ENCODE measurements around the gene PLEKHG7.

The PLEKHG7 gene

GRCh38 chr12:92695056-92695455, 7.7 kb upstream of the PLEKHG7 start:
- no peak for ATAC-seq
- H3K27me3 Mint-ChIP-seq, result no peaks in the 10 kb centered on the region

GRCh38 chr12:92695577-92695976, 7.2 kb upstream of the PLEKHG7 start:
- no peak for ATAC-seq
- Mint-ChIP-seq H3K36me3 (no peaks in the 10 kb centered on the region), H3K9me3 (peaks cover 14% of the 10 kb centered on the region), H3K4me3 (no peak overlapping the region), H3K27ac (no peak overlapping the region), H3K4me1 (no peaks in the 10 kb centered on the region), H3K27me3 (no peaks in the 10 kb centered on the region)

More at GRCh38 chr12:92695056-92695455, 7.7 kb upstream of the PLEKHG7 start:
- Mint-ChIP-seq H3K27ac (no peak overlapping the region), H3K9me3 (peaks cover 14% of the 10 kb centered on the region), H3K4me1 (no peaks in the 10 kb centered on the region), H3K36me3 (no peaks in the 10 kb centered on the region), H3K4me3 (no peak overlapping the region)

- Mint-ChIP-seq H3K9me3 (peaks cover 14% of the 10 kb centered on the region), H3K36me3 (no peaks in the 10 kb centered on the region), H3K27me3 (no peaks in the 10 kb centered on the region), H3K4me1 (peaks cover under 1% of the 10 kb centered on the region), H3K27ac (no peak overlapping the region), H3K4me3 (no peak overlapping the region)
- ATAC-seq, result no peak
These were observed 6.6 kb upstream of the PLEKHG7 start for GRCh38 chr12:92696216-92696615.

- H3K36me3 Mint-ChIP-seq, result no peaks in the 10 kb centered on the region
- H3K27me3 Mint-ChIP-seq, result no peaks in the 10 kb centered on the region
- no peak overlapping the region for H3K27ac Mint-ChIP-seq
- no peak overlapping the region for H3K4me3 Mint-ChIP-seq
- ATAC-seq, result no peak
- peaks cover 14% of the 10 kb centered on the region for H3K9me3 Mint-ChIP-seq
- peaks cover 23% of the 10 kb centered on the region for H3K4me1 Mint-ChIP-seq
These were observed 4.3 kb upstream of the PLEKHG7 start for GRCh38 chr12:92698474-92698873.

GRCh38 chr12:92701441-92701840, 1.3 kb upstream of the PLEKHG7 start:
- Mint-ChIP-seq H3K27me3 (no peaks in the 10 kb centered on the region), H3K9me3 (peaks cover 11% of the 10 kb centered on the region), H3K4me1 (peaks cover 38% of the 10 kb centered on the region), H3K36me3 (no peaks in the 10 kb centered on the region), H3K4me3 (no peak overlapping the region), H3K27ac (peak overlapping the region; percentile 92)
- ATAC-seq, result no peak

GRCh38 chr12:92703786-92704185, 997 bp downstream of the PLEKHG7 start:
- no peak for ATAC-seq
- peak overlapping the region; percentile 92 for H3K27ac Mint-ChIP-seq
- peaks cover 3% of the 10 kb centered on the region for H3K9me3 Mint-ChIP-seq
- peak overlapping the region; percentile 85 for H3K4me3 Mint-ChIP-seq
- peaks cover 13% of the 10 kb centered on the region for H3K36me3 Mint-ChIP-seq
- no peaks in the 10 kb centered on the region for H3K27me3 Mint-ChIP-seq
- peaks cover 49% of the 10 kb centered on the region for H3K4me1 Mint-ChIP-seq

GRCh38 chr12:92706594-92706993, 3.8 kb downstream of the PLEKHG7 start:
- no peak for ATAC-seq
- H3K4me1 Mint-ChIP-seq, result peaks cover 57% of the 10 kb centered on the region
- no peaks in the 10 kb centered on the region for H3K27me3 Mint-ChIP-seq
- peaks cover 34% of the 10 kb centered on the region for H3K36me3 Mint-ChIP-seq
- H3K4me3 Mint-ChIP-seq, result no peak overlapping the region
- no peak overlapping the region for H3K27ac Mint-ChIP-seq
- H3K9me3 Mint-ChIP-seq, result no peaks in the 10 kb centered on the region

GRCh38 chr12:92707926-92708325, 5.1 kb downstream of the PLEKHG7 start:
- Mint-ChIP-seq H3K27me3 (no peaks in the 10 kb centered on the region), H3K4me1 (peaks cover 43% of the 10 kb centered on the region), H3K27ac (no peak overlapping the region), H3K4me3 (no peak overlapping the region), H3K36me3 (peaks cover 36% of the 10 kb centered on the region), H3K9me3 (no peaks in the 10 kb centered on the region)
- ATAC-seq, result no peak

- Mint-ChIP-seq H3K4me1 (peaks cover 5% of the 10 kb centered on the region), H3K27me3 (no peaks in the 10 kb centered on the region), H3K4me3 (no peak overlapping the region), H3K27ac (no peak overlapping the region), H3K36me3 (peaks cover 64% of the 10 kb centered on the region), H3K9me3 (no peaks in the 10 kb centered on the region)
- ATAC-seq, result no peak
These were observed 12.8 kb downstream of the PLEKHG7 start for GRCh38 chr12:92715625-92716024.

GRCh38 chr12:92717202-92717601, 14.4 kb downstream of the PLEKHG7 start:
- H3K9me3 Mint-ChIP-seq, result no peaks in the 10 kb centered on the region
- H3K4me1 Mint-ChIP-seq, result no peaks in the 10 kb centered on the region
- no peak overlapping the region for H3K27ac Mint-ChIP-seq
- H3K4me3 Mint-ChIP-seq, result no peak overlapping the region
- peaks cover 64% of the 10 kb centered on the region for H3K36me3 Mint-ChIP-seq
- no peak for ATAC-seq
- H3K27me3 Mint-ChIP-seq, result no peaks in the 10 kb centered on the region

- ATAC-seq, result no peak
- Mint-ChIP-seq H3K9me3 (no peaks in the 10 kb centered on the region), H3K27ac (no peak overlapping the region), H3K36me3 (peaks cover 68% of the 10 kb centered on the region), H3K4me3 (no peak overlapping the region), H3K4me1 (no peaks in the 10 kb centered on the region), H3K27me3 (no peaks in the 10 kb centered on the region)
These were observed 15.7 kb downstream of the PLEKHG7 start for GRCh38 chr12:92718483-92718990.

GRCh38 chr12:92719674-92720073, 16.9 kb downstream of the PLEKHG7 start:
- no peak overlapping the region for H3K4me3 Mint-ChIP-seq
- H3K27me3 Mint-ChIP-seq, result no peaks in the 10 kb centered on the region

GRCh38 chr12:92721130-92721529, 18.3 kb downstream of the PLEKHG7 start:
- H3K36me3 Mint-ChIP-seq, result peaks cover 67% of the 10 kb centered on the region
- H3K27ac Mint-ChIP-seq, result no peak overlapping the region
- H3K9me3 Mint-ChIP-seq, result peaks cover 4% of the 10 kb centered on the region
- ATAC-seq, result no peak
- H3K27me3 Mint-ChIP-seq, result no peaks in the 10 kb centered on the region
- no peaks in the 10 kb centered on the region for H3K4me1 Mint-ChIP-seq
- H3K4me3 Mint-ChIP-seq, result no peak overlapping the region

More at GRCh38 chr12:92719674-92720073, 16.9 kb downstream of the PLEKHG7 start:
- no peaks in the 10 kb centered on the region for H3K4me1 Mint-ChIP-seq
- no peak overlapping the region for H3K27ac Mint-ChIP-seq
- H3K9me3 Mint-ChIP-seq, result peaks cover 2% of the 10 kb centered on the region
- H3K36me3 Mint-ChIP-seq, result peaks cover 70% of the 10 kb centered on the region
- no peak for ATAC-seq

GRCh38 chr12:92721656-92722055, 18.9 kb downstream of the PLEKHG7 start:
- no peak for ATAC-seq
- Mint-ChIP-seq H3K4me3 (no peak overlapping the region), H3K27me3 (no peaks in the 10 kb centered on the region), H3K4me1 (no peaks in the 10 kb centered on the region), H3K27ac (no peak overlapping the region), H3K9me3 (peaks cover 4% of the 10 kb centered on the region), H3K36me3 (peaks cover 62% of the 10 kb centered on the region)

GRCh38 chr12:92722897-92723296, 20.1 kb downstream of the PLEKHG7 start:
- Mint-ChIP-seq H3K9me3 (peaks cover 4% of the 10 kb centered on the region), H3K36me3 (peaks cover 56% of the 10 kb centered on the region), H3K27me3 (no peaks in the 10 kb centered on the region), H3K4me3 (no peak overlapping the region), H3K27ac (no peak overlapping the region), H3K4me1 (no peaks in the 10 kb centered on the region)
- ATAC-seq, result no peak

GRCh38 chr12:92726850-92727249, 24.1 kb downstream of the PLEKHG7 start:
- H3K9me3 Mint-ChIP-seq, result peaks cover 4% of the 10 kb centered on the region
- H3K4me1 Mint-ChIP-seq, result no peaks in the 10 kb centered on the region
- no peak overlapping the region for H3K27ac Mint-ChIP-seq
- H3K36me3 Mint-ChIP-seq, result peaks cover 32% of the 10 kb centered on the region
- no peak for ATAC-seq
- H3K27me3 Mint-ChIP-seq, result no peaks in the 10 kb centered on the region
- H3K4me3 Mint-ChIP-seq, result no peak overlapping the region

Data from stimulated activated memory B cell treated with anti-CD40 and anti-IgM and Interleukin-4, amounts not matched to agents 10 μg/mL and 1 μg/mL and 100 μg/mL, for 72 hours (primary cell).